Adipocyte (in vitro differentiated cells): ENCODE results near the gene EED.

Source experiments
- DNase-seq: peaks from one replicate; pipeline ENCODE4 v3.0.0-alpha.2; 2015; ENCODE audit warnings: low read depth
- H3K27me3 ChIP-seq: replicated peaks from 2 replicates; pipeline ENCODE4 v1.7.0; 2013; ENCODE audit warnings: mild to moderate bottlenecking, low read length, moderate library complexity; ENCODE audit not compliant: control insufficient read depth, insufficient read depth
- H3K36me3 ChIP-seq: 2 replicates; pipeline ENCODE4 v1.7.0; 2013; ENCODE audit warnings: low read length, mild to moderate bottlenecking, moderate library complexity; ENCODE audit not compliant: control insufficient read depth, insufficient read depth, severe bottlenecking
- H3K4me1 ChIP-seq: 2 replicates; pipeline ENCODE4 v1.7.0; 2013; ENCODE audit warnings: mild to moderate bottlenecking, low read length, moderate library complexity; ENCODE audit not compliant: control insufficient read depth, insufficient read depth
- H3K4me3 ChIP-seq: 2 replicates; pipeline ENCODE4 v1.7.0; 2013; ENCODE audit warnings: mild to moderate bottlenecking, low read length, moderate library complexity
- H3K9ac ChIP-seq: 2 replicates; pipeline ENCODE4 v1.7.0; 2013; ENCODE audit warnings: mild to moderate bottlenecking, low read length, moderate library complexity
- H3K9me3 ChIP-seq: 2 replicates; pipeline ENCODE4 v1.7.0; 2013; ENCODE audit warnings: mild to moderate bottlenecking, low read length, moderate library complexity; ENCODE audit not compliant: control insufficient read depth

EED gene

DNA sequence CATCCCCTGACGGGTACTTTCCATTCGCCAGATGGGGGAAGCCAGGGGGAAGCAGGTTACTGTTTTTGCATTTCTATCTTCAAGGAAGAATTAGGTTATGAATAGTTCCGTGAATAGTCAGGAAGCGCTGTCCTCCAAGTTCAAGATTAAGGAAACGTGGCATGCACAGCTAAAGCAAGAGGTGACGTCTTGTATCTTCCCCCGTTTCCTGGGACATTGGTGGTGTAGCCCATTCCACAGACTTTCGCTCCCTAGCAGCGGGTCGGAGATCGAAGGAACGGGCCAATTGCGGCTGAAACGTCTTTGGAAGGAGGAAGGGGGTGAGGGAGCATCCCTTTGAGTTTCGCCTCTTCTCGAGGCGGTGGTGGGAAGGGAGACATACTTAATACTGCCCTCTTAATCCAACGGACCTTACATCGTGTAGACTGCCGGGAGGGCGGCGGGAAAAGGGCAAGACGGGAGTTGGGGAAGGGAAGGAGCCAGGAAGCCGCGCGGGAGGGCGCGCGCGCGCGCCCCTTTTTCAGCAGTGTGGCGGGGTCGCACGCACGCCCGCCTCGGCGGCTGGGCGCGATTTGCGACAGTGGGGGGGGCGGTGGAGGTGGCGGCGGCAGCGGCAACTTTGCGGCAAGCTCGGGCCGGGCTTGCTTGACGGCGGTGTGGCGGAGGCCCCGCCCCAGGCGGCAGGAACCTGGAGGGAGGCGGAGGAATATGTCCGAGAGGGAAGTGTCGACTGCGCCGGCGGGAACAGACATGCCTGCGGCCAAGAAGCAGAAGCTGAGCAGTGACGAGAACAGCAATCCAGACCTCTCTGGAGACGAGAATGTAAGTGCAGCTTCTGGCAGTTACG, at the start of gene EED:
TSS of gene EED (plus strand) at position 232 of the 847 bp plus-strand sequence. CDS start at position 709, 477 bp downstream.
- H3K9ac ChIP-seq: peak within 1 kb of the TSS; percentile 99
- no peaks in the 10 kb centered on the region for H3K9me3 ChIP-seq
- DNase-seq: peak; percentile 97
- H3K4me3 ChIP-seq: peak within 1 kb of the TSS; percentile 97
- no peaks in the 10 kb centered on the region for H3K36me3 ChIP-seq
- H3K4me1 ChIP-seq: peaks cover 23% of the 10 kb centered on the region
- H3K27me3 ChIP-seq: no peaks in the 10 kb centered on the region

- H3K4me1 ChIP-seq: peaks cover 34% of the 10 kb centered on the region
- no peaks in the 10 kb centered on the region for H3K27me3 ChIP-seq
- H3K36me3 ChIP-seq: no peaks in the 10 kb centered on the region
- DNase-seq: no peak
- no peaks in the 10 kb centered on the region for H3K9me3 ChIP-seq
- H3K9ac ChIP-seq: no peak overlapping the region
- H3K4me3 ChIP-seq: no peak overlapping the region
Observed at GRCh38 chr11:86194998-86195397, 49.6 kb upstream of the EED start.

GRCh38 chr11:86196085-86196696, 48.4 kb upstream of the EED start:
- no peak for DNase-seq
- Histone ChIP-seq H3K4me3 (no peak overlapping the region), H3K36me3 (no peaks in the 10 kb centered on the region), H3K9ac (no peak overlapping the region), H3K27me3 (no peaks in the 10 kb centered on the region), H3K9me3 (no peaks in the 10 kb centered on the region), H3K4me1 (peaks cover 34% of the 10 kb centered on the region)

- H3K4me1 ChIP-seq: peaks cover 33% of the 10 kb centered on the region
- DNase-seq: no peak
Observed at GRCh38 chr11:86196913-86197312, 47.6 kb upstream of the EED start.

DNA sequence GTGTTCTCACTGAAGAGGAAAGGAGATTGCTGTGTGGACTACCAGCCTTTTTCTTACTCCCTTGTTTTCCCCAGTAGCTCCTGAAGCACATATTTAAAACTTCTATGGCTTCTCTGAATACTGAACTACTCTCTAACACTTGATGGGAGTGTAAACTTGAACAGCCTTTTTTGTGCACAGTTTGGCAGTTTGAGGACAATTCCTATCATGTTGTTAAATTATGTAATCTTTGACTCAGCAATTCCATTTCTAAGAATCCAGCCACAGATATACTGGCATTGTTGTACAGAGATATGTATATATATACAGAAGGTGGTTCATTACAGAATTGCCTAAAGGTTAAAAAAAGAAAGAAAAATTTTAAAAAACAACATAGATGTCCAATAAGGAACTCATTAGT, 47.1 kb upstream of the EED start:
- H3K36me3 ChIP-seq: no peaks in the 10 kb centered on the region
- H3K4me1 ChIP-seq: peaks cover 31% of the 10 kb centered on the region
- H3K27me3 ChIP-seq: no peaks in the 10 kb centered on the region
- no peaks in the 10 kb centered on the region for H3K9me3 ChIP-seq
- H3K9ac ChIP-seq: no peak overlapping the region
- H3K4me3 ChIP-seq: no peak overlapping the region
- peak; percentile 30 for DNase-seq

More at GRCh38 chr11:86196913-86197312, 47.6 kb upstream of the EED start:
- H3K9ac ChIP-seq: no peak overlapping the region
- H3K36me3 ChIP-seq: no peaks in the 10 kb centered on the region
- H3K27me3 ChIP-seq: no peaks in the 10 kb centered on the region
- no peak overlapping the region for H3K4me3 ChIP-seq
- no peaks in the 10 kb centered on the region for H3K9me3 ChIP-seq

- Histone ChIP-seq H3K4me1 (peaks cover 29% of the 10 kb centered on the region), H3K9me3 (no peaks in the 10 kb centered on the region), H3K9ac (no peak overlapping the region), H3K27me3 (no peaks in the 10 kb centered on the region), H3K4me3 (no peak overlapping the region), H3K36me3 (no peaks in the 10 kb centered on the region)
- DNase-seq: no peak
Observed at GRCh38 chr11:86198139-86198538, 46.4 kb upstream of the EED start.

DNA sequence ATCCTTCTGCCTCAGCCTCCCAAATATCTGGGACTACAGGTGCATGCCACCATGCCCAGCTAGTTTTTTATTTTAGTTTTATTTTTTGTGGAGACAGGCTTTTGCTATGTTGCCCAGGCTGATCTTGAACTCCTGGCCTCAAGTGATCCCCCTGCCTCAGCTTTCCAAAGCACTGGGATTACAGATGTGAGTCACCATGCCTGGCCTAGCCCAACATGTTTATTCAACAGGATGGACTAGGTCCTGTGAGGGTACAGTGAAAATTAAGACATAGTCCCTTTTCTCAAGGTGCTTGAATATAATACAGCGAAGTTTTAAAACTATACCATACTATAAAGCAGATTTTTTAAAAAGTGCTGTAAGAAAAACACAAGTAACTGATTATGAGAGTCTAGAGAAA, 45.2 kb upstream of the EED start:
- H3K9me3 ChIP-seq: no peaks in the 10 kb centered on the region
- no peaks in the 10 kb centered on the region for H3K36me3 ChIP-seq
- no peak overlapping the region for H3K9ac ChIP-seq
- no peak for DNase-seq
- no peaks in the 10 kb centered on the region for H3K27me3 ChIP-seq
- H3K4me1 ChIP-seq: peaks cover 21% of the 10 kb centered on the region
- no peak overlapping the region for H3K4me3 ChIP-seq

GRCh38 chr11:86201371-86201884, 43.1 kb upstream of the EED start:
- no peak overlapping the region for H3K4me3 ChIP-seq
- no peaks in the 10 kb centered on the region for H3K9me3 ChIP-seq
- H3K27me3 ChIP-seq: no peaks in the 10 kb centered on the region
- no peak overlapping the region for H3K9ac ChIP-seq
- DNase-seq: no peak
- H3K4me1 ChIP-seq: peaks cover 27% of the 10 kb centered on the region
- no peaks in the 10 kb centered on the region for H3K36me3 ChIP-seq

DNA sequence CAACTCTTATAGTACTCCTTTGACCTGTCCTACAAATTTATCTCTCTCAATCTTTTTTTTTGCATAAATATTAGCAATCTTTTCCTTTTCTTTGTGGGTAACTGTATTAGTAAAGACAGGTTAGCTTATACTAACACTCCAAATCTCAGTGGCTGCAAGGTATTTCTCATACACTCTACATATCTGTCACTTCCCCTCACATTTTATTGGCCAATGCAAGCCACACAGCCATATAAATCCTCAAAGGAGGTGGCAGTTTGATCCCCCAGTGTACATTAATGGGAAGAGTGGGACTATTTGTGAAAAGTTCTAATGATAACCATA, 42.6 kb upstream of the EED start:
- H3K4me1 ChIP-seq: peaks cover 24% of the 10 kb centered on the region
- H3K9ac ChIP-seq: peak overlapping the region; percentile 76
- no peaks in the 10 kb centered on the region for H3K9me3 ChIP-seq
- DNase-seq: no peak
- H3K36me3 ChIP-seq: no peaks in the 10 kb centered on the region
- H3K4me3 ChIP-seq: peak overlapping the region; percentile 77
- no peaks in the 10 kb centered on the region for H3K27me3 ChIP-seq

GRCh38 chr11:86204356-86204755, 40.2 kb upstream of the EED start:
- H3K4me1 ChIP-seq: peaks cover 17% of the 10 kb centered on the region
- H3K9me3 ChIP-seq: no peaks in the 10 kb centered on the region
- H3K9ac ChIP-seq: no peak overlapping the region
- H3K4me3 ChIP-seq: no peak overlapping the region
- no peaks in the 10 kb centered on the region for H3K36me3 ChIP-seq
- no peak for DNase-seq
- H3K27me3 ChIP-seq: no peaks in the 10 kb centered on the region

GRCh38 chr11:86205421-86206336, 38.9 kb upstream of the EED start:
- Histone ChIP-seq H3K36me3 (no peaks in the 10 kb centered on the region), H3K9me3 (no peaks in the 10 kb centered on the region), H3K9ac (no peak overlapping the region), H3K4me3 (no peak overlapping the region), H3K4me1 (peaks cover 17% of the 10 kb centered on the region), H3K27me3 (no peaks in the 10 kb centered on the region)
- no peak for DNase-seq
